SIG-M5 treated with dmso at 0.1 percent for 504 hours (cell line): ENCODE results near the gene C9orf72.

Experiments used
- DNase-seq: peaks from one replicate; lab custom pipeline; 2025; ENCODE audit not compliant: unreplicated experiment; lab: John Stamatoyannopoulos, UW

Gene C9orf72, protein sequence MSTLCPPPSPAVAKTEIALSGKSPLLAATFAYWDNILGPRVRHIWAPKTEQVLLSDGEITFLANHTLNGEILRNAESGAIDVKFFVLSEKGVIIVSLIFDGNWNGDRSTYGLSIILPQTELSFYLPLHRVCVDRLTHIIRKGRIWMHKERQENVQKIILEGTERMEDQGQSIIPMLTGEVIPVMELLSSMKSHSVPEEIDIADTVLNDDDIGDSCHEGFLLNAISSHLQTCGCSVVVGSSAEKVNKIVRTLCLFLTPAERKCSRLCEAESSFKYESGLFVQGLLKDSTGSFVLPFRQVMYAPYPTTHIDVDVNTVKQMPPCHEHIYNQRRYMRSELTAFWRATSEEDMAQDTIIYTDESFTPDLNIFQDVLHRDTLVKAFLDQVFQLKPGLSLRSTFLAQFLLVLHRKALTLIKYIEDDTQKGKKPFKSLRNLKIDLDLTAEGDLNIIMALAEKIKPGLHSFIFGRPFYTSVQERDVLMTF

DNA sequence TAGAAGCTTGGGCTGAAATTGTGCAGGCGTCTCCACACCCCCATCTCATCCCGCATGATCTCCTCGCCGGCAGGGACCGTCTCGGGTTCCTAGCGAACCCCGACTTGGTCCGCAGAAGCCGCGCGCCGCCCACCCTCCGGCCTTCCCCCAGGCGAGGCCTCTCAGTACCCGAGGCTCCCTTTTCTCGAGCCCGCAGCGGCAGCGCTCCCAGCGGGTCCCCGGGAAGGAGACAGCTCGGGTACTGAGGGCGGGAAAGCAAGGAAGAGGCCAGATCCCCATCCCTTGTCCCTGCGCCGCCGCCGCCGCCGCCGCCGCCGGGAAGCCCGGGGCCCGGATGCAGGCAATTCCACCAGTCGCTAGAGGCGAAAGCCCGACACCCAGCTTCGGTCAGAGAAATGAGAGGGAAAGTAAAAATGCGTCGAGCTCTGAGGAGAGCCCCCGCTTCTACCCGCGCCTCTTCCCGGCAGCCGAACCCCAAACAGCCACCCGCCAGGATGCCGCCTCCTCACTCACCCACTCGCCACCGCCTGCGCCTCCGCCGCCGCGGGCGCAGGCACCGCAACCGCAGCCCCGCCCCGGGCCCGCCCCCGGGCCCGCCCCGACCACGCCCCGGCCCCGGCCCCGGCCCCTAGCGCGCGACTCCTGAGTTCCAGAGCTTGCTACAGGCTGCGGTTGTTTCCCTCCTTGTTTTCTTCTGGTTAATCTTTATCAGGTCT lies at the start of gene C9orf72:
TSS of gene C9orf72 (minus strand) at position 564 of the 716 bp plus-strand sequence. CDS start 6,361 bp downstream, outside the sequence.
- DNase-seq = peak; percentile 82

GRCh38 chr9:27622693-27623340 lies 49.5 kb upstream of the C9orf72 start:
- DNase-seq = peak; percentile 50

GRCh38 chr9:27619743-27620142 lies 46.5 kb upstream of the C9orf72 start:
- DNase-seq = no peak

GRCh38 chr9:27618066-27618465 lies 44.8 kb upstream of the C9orf72 start:
- DNase-seq = no peak

DNA sequence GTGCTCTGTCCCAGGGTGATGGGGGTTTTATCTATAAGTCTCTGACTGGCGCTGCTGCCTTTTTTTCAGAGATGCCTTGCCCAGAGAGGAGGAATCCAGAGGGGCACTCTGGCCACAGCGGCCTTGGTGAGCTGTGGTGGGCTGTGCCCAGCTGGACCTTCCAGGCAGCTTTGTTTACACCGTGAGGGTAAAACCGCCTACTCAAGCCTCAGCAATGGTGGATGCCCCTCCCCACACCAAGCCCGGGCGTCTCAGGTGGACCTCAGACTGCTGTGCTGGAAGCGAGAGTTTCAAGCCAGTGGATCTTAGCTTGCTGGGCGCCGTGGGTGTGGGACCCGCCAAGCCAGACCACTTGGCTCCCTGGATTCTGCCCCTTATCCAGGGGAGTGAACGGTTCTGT lies 41.3 kb upstream of the C9orf72 start:
- DNase-seq = no peak

DNA sequence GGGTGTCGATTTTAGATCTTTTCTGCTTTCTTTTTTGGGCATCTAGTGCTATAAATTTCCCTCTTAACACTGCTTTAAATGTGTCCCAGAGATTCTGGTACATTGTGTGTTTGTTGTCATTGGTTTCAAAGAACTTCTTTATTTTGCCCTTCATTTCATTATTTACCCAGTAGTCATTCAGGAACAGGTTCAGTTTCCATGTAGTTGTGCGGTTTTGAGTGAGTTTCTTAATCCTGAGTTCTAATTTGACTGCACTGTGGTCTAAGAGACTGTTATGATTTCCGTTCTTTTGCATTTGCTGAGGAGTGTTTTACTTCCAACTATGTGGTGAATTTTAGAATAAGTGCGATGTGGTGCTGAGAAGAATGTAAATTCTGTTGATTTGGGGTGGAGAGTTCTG lies 38.8 kb upstream of the C9orf72 start:
- peak; percentile 48 for DNase-seq

- DNase-seq = no peak
Observed at GRCh38 chr9:27610622-27611021, 37.3 kb upstream of the C9orf72 start.

- DNase-seq = no peak
Observed at GRCh38 chr9:27602954-27603353, 29.7 kb upstream of the C9orf72 start.

GRCh38 chr9:27602142-27602861 lies 29.0 kb upstream of the C9orf72 start:
- peak; percentile 78 for DNase-seq

- DNase-seq = peak; percentile 22
Observed at GRCh38 chr9:27601396-27601795, 28.1 kb upstream of the C9orf72 start.

GRCh38 chr9:27600256-27600655 lies 27.0 kb upstream of the C9orf72 start:
- peak; percentile 80 for DNase-seq

DNA sequence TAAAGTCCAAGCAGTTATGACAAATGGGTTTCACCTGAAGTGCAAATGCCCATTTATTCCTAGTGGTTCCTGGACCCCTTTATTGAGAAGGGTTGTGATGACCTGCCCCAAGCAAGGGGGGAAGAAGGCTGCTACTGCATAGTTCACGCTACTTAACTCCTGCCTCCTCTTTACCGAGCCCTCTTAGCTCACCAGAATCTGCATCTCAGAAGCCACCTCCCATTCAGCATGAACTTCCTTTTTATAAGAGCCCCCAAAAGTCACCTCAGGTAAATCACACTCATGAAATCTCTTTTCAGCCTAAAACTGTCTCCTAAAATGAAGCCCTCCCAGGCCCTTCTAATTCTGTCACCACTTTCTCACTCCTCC lies 26.6 kb upstream of the C9orf72 start:
- DNase-seq = no peak

DNA sequence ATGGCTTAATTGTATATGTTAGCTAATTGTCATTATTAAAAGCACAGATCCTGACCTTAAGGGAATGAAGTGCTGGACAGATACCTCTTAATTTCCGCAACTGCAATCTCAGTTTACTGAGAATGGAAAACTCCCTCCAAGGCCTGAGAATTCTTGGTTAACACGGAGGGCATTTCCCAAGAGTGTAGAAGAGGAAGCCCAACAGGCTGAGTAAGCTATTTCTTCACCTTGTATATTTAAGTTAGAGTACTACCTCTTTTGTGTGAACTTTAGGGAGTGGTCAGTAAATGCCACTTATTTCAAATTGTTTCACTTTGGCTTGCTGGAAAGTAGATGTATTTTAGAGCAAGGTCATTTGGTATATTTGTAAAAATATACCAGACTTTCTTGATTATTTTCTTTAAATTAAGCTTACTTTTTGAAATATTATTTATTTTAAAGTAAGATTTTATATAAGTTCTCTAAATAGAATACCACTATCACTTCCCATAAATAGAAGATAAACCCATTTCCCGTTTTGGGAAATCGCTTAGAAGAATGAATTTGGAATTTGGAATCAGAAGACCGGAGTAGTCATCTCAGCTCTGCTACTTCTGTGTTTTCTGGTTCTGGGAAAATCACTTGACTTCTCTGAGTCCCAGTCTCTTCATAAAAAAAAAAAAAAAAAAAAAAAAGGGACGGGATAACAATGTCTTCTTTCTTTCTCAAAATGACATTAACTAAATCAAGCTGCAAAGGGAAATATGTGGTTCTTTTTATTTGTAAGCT lies 26.0 kb upstream of the C9orf72 start:
- DNase-seq = peak; percentile 80

DNA sequence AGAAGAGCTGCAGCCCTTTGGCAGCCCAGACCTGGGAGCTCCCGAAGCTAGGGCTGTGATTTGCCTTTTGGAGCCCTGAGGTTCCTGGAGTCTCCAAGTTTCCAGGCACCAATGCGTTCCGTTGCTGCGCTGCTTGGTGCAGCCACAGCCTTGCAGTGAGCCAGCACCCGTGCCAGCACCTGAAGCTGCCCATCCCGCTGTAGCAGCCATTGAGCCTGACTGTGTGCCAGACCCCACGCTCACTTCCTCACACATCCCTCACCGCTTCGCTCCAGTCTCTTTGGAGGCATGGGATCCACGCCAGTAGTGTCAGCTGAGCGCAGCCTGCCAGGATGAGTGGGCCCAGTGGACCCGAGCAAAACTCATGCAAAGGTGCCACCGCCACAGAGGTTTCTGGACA lies 22.5 kb upstream of the C9orf72 start:
- DNase-seq = no peak

- DNase-seq = no peak
Observed at GRCh38 chr9:27591672-27592071, 18.4 kb upstream of the C9orf72 start.

- DNase-seq = peak; percentile 39
Observed at GRCh38 chr9:27591093-27591492, 17.8 kb upstream of the C9orf72 start.

DNA sequence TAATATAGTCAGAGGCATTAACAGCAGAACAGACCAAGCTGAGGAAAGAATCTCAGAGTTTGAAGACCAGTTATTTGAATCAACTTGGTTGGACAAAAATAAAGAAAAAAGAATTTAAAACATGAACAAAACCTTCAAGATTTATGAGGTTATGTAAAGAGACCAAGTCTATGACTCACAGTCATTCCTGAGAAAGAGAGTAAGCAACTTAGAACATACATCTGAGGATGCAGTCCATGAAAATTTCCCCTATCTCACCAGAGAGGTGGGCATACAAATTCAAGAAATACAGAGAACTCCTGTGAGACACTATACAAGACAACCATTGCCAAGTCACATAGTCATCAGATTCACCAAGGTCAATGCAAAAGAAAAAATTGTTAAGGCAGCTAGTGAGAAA lies 17.4 kb upstream of the C9orf72 start:
- DNase-seq = no peak

- peak; percentile 65 for DNase-seq
Observed at GRCh38 chr9:27589462-27589861, 16.2 kb upstream of the C9orf72 start.

DNA sequence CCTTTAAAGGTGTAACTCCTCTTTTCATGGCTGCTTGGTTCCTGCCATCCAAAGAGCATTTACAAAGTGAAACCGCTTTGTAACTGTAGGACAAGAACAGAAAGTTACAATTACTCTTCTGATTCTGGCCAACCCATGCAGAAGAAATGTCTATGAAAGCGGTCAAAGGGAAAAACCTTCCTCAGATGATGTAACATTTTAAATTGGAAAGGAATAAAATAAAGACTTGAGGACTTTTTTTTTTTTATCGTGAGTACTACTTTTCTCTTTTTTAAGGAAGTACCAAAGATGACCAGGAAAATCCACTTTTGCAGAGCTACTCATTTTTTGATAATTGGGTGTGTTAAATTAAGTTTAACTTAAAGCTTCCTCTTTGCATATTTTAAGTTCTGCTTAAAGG lies 13.0 kb upstream of the C9orf72 start:
- no peak for DNase-seq

- DNase-seq = no peak
Observed at GRCh38 chr9:27584931-27585330, 11.7 kb upstream of the C9orf72 start.
